Duodenal mucosa (tissue), 2 donors: ENCODE results near the gene CREB3L4.
"Not testable (repeated sequence)": the region's sequence is repeated elsewhere in the genome, so short reads cannot be mapped to it uniquely, and the experiment has no call there.

Experiments
- H3K27ac ChIP-seq: one replicate; pipeline ENCODE4 v1.7.0; 2013; ENCODE audit warnings: low read depth, low read length
- H3K27me3 ChIP-seq, 2 donors: one replicate each; pipeline ENCODE4 v1.7.0; 2013; ENCODE audit warnings: low read length in 2 of 2, control low read depth in 1 of 2; ENCODE audit not compliant: insufficient read depth in 2 of 2, control insufficient read depth in 1 of 2
- H3K36me3 ChIP-seq, 2 donors: one replicate each; pipeline ENCODE4 v1.7.0; 2013; ENCODE audit warnings: low read length in 2 of 2, control low read depth in 1 of 2; ENCODE audit not compliant: insufficient read depth in 2 of 2, control insufficient read depth in 1 of 2
- H3K4me1 ChIP-seq, 2 donors: one replicate each; pipeline ENCODE4 v1.7.0; 2013; ENCODE audit warnings: low read length in 2 of 2, control low read depth in 1 of 2; ENCODE audit not compliant: insufficient read depth in 2 of 2, control insufficient read depth in 1 of 2
- H3K4me3 ChIP-seq, 2 donors: one replicate each; pipeline ENCODE4 v1.7.0; 2013; ENCODE audit warnings: low read length in 2 of 2, low read depth in 1 of 2
- H3K9ac ChIP-seq, 2 donors: one replicate each; pipeline ENCODE4 v1.7.0; 2013; ENCODE audit warnings: low read length in 2 of 2, low read depth in 1 of 2
- H3K9me3 ChIP-seq, 2 donors: one replicate each; pipeline ENCODE4 v1.7.0; 2013; ENCODE audit warnings: low read length in 2 of 2, control low read depth in 1 of 2; ENCODE audit not compliant: control insufficient read depth in 1 of 2

Gene CREB3L4

DNA sequence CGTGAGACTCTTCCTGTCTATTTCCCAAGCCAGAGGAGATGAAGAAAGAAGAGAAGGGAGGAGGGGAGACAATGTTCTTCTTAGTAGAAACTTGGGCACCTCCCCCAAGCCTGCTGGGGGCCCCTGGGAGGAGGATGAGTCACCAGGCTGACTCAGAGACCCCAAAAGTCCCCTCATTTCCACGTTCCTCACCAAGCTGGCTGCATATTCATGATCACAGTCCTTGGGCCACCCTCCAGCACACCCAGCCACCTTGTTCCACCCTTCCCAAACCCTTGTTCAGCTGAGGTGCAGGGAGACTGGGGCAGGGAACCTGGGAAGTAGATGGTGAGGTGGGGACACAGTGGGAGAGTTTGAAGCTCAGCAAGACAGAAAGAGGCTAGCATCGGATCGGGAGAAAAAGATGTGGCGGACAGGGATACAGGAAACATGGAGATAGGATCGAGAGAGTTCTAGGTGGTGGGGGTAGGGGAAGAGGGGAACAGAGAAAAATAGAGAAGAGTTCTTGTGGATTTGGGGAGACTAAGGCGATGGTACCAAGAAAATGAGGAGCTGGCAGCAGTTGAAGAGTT is 17.7 kb downstream of the CREB3L4 start:
- Histone ChIP-seq H3K9me3 (no peaks in the 10 kb centered on the region), H3K36me3 (peaks cover 0 to 5% of the 10 kb centered on the region in 2 donors), H3K4me1 (peaks cover 14 to 22% of the 10 kb centered on the region in 2 donors), H3K27ac (peak overlapping the region; percentile 57), H3K9ac (peak overlapping the region; percentile 78 to 81), H3K27me3 (no peaks in the 10 kb centered on the region), H3K4me3 (peak overlapping the region; percentile 71 to 80)

- H3K4me3 ChIP-seq, result peak within 1 kb of the TSS; percentile 71 to 80
- H3K27ac ChIP-seq, result peak within 1 kb of the TSS; percentile 79
- H3K9ac ChIP-seq, result peak within 1 kb of the TSS; percentile 78 to 81
- H3K27me3 ChIP-seq, result no peaks in the 10 kb centered on the region
- H3K4me1 ChIP-seq, result peaks cover 15 to 22% of the 10 kb centered on the region in 2 donors
- peaks cover 0 to 5% of the 10 kb centered on the region in 2 donors for H3K36me3 ChIP-seq
- no peaks in the 10 kb centered on the region for H3K9me3 ChIP-seq
Observed at GRCh38 chr1:153985941-153986761, 18.4 kb downstream of the CREB3L4 start, which contains the start of gene RAB13. Gene RAB13 (minus strand): TSS chr1:153986339. CDS start chr1:153986236, 103 bp downstream.

GRCh38 chr1:153987621-153988020 is 19.9 kb downstream of the CREB3L4 start:
- H3K9ac ChIP-seq, result no peak overlapping the region
- H3K9me3 ChIP-seq, result no peaks in the 10 kb centered on the region
- H3K27ac ChIP-seq, result no peak overlapping the region
- H3K4me1 ChIP-seq, result peaks cover 30 to 36% of the 10 kb centered on the region in 2 donors
- no peaks in the 10 kb centered on the region for H3K27me3 ChIP-seq
- H3K36me3 ChIP-seq, result peaks cover 5 to 12% of the 10 kb centered on the region in 2 donors
- H3K4me3 ChIP-seq, result no peak overlapping the region

DNA sequence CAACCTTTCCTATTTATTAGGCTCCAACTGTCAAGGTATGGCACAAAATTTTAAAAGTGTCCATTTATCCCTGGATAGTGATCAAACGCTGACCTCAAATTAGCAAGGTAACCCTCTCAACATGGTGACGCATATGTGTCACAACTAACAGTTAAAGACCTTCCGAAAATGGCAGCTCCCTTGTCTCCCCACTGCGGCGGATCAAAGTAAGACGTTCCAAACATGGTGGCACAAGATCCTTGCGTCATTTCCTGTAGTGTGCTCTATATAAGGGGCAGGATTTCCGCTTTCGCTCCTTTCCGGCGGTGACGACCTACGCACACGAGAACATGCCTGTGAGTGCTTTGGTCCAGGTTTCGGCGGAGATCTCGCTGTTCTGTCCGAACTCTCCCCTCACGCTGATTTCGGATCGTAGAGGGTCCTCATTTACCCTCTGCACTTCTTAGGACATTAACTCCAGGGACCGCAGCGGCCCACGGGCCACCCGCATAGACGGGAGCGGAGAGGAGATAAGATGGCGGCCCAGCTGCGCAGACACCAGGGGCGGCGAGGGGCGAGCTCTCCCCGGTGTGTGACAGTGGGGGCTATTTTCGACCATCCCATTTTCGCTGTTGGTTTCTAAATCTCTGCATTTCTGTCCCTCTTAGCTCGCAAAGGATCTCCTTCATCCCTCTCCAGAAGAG is 22.9 kb downstream of the CREB3L4 start, which contains the start of gene RPS27:
TSS of gene RPS27 (plus strand) at position 295 of the 683 bp plus-strand sequence. CDS start at position 330, 35 bp downstream.
- H3K9ac ChIP-seq, result peak within 1 kb of the TSS; percentile 90 to 94
- peak within 1 kb of the TSS; percentile 86 for H3K27ac ChIP-seq
- H3K4me1 ChIP-seq, result peaks cover 19 to 25% of the 10 kb centered on the region in 2 donors
- H3K9me3 ChIP-seq, result no peaks in the 10 kb centered on the region
- H3K4me3 ChIP-seq, result peak within 1 kb of the TSS; percentile 84 to 88
- peaks cover 13 to 34% of the 10 kb centered on the region in 2 donors for H3K36me3 ChIP-seq
- no peaks in the 10 kb centered on the region for H3K27me3 ChIP-seq

DNA sequence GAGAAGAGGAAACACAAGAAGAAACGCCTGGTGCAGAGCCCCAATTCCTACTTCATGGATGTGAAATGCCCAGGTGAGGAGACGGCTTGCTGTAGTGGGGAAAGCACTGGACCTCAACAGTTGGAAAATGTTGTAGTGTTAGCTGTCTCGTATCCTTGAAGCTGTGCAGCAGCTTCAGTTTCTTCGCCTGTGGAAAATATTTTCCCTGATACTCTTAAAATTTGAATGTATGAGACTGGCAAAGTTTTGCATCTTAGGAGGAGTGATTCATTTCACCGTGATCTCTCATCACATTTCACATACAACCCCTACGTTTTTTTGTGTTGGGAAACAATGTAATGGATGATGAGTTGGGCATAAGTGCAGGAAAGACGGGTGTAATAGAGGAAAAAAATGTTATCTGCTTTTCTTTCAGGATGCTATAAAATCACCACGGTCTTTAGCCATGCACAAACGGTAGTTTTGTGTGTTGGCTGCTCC is 23.5 kb downstream of the CREB3L4 start:
- H3K27ac ChIP-seq, result peak overlapping the region; percentile 86
- peaks cover 18 to 25% of the 10 kb centered on the region in 2 donors for H3K4me1 ChIP-seq
- H3K9ac ChIP-seq, result peak overlapping the region; percentile 90 to 94
- H3K36me3 ChIP-seq, result peaks cover 13 to 34% of the 10 kb centered on the region in 2 donors
- H3K9me3 ChIP-seq, result no peaks in the 10 kb centered on the region
- no peaks in the 10 kb centered on the region for H3K27me3 ChIP-seq
- H3K4me3 ChIP-seq, result peak overlapping the region; percentile 84 to 88

DNA sequence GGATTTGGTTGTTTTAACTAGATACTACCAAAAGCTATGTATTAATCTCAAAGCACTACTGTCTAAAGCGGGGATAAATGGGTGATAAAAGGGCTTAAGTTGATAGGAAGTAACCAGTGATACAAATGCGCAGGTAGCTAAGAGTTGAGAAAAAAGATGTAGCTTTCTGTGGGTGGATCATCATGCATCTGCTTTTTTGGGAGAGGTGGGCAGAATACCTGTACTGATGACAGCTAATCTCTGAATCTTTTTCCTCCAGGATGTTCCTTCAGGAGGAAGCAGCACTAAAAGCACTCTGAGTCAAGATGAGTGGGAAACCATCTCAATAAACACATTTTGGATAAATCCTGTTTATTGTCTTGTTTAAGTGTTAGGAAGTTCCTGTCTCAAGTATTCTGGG is 24.1 kb downstream of the CREB3L4 start:
- Histone ChIP-seq H3K4me3 (peak overlapping the region; percentile 84 to 88), H3K36me3 (peaks cover 13 to 34% of the 10 kb centered on the region in 2 donors), H3K27ac (no peak overlapping the region), H3K4me1 (peaks cover 18 to 20% of the 10 kb centered on the region in 2 donors), H3K9ac (peak overlapping the region; percentile 90 to 94), H3K9me3 (no peaks in the 10 kb centered on the region), H3K27me3 (no peaks in the 10 kb centered on the region)

- no peaks in the 10 kb centered on the region for H3K9me3 ChIP-seq
- peaks cover 13 to 34% of the 10 kb centered on the region in 2 donors for H3K36me3 ChIP-seq
- no peak overlapping the region for H3K27ac ChIP-seq
- no peak overlapping the region for H3K4me3 ChIP-seq
- no peak overlapping the region for H3K9ac ChIP-seq
- no peaks in the 10 kb centered on the region for H3K27me3 ChIP-seq
- peaks cover 17 to 18% of the 10 kb centered on the region in 2 donors for H3K4me1 ChIP-seq
Observed at GRCh38 chr1:153995202-153995601, 27.5 kb downstream of the CREB3L4 start.

DNA sequence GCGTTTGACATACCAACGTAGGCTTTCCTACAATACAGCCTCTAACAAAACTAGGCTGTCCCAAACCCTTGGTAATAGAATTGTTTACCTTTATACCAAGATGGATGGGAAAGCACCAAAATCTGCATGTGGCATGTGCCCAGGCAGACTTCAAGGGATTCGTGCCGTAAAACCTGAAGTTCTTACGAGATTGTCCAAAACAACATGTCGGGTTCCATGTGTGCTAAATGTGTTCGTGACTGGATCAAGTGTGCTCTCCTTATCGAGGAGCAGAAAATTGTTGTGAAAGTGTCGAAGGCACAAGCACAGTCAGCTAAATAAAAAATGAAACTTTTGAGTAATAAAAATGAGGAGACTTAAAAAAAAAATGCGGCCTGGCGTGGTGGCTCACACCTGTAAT is 27.9 kb downstream of the CREB3L4 start:
- H3K36me3 ChIP-seq, result peaks cover 13 to 34% of the 10 kb centered on the region in 2 donors
- H3K27me3 ChIP-seq, result no peaks in the 10 kb centered on the region
- no peak overlapping the region for H3K9ac ChIP-seq
- H3K9me3 ChIP-seq, result no peaks in the 10 kb centered on the region
- H3K27ac ChIP-seq, result no peak overlapping the region
- H3K4me3 ChIP-seq, result no peak overlapping the region
- H3K4me1 ChIP-seq, result peaks cover 17 to 18% of the 10 kb centered on the region in 2 donors

DNA sequence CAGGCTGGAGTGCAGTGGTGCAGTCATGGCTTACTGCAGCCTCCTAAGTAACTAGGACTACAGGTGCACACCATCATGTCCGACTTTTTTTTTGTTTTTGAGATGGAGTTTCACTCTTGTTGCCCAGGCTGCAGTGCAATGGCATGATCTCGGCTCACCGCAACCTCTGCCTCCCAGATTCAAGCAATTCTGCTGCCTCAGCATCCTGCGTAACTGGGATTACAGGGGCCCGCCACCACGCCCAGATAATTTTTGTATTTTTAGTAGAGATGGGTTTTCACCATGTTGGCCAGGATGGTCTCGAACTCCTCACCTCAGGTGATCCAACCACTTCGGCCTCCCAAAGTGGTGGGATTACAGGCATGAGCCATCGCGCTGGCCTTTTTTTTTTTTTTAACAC is 29.2 kb downstream of the CREB3L4 start:
- H3K9ac ChIP-seq, H3K27me3 ChIP-seq, H3K27ac ChIP-seq, H3K9me3 ChIP-seq, H3K4me3 ChIP-seq: not testable (repeated sequence)
- H3K36me3 ChIP-seq, result peaks cover 10 to 28% of the 10 kb centered on the region in 2 donors
- H3K4me1 ChIP-seq, result peaks cover 9 to 11% of the 10 kb centered on the region in 2 donors
